Glutamatergic neuron (in vitro differentiated cells): ENCODE results near the gene TTN. TPM values are rescaled to one million over a fixed set of nuclear protein-coding genes. Genes with fewer than 3 reads are reported as not detected.

Experiments used
- DNase-seq: peaks from one replicate; pipeline ENCODE4 v3.0.0; 2022
- H3K27ac Mint-ChIP-seq: one replicate; pipeline ENCODE4 v1.8.0; 2020; ENCODE audit warnings: mild to moderate bottlenecking, mixed read lengths, inconsistent platforms; ENCODE audit not compliant: unreplicated experiment
- H3K27me3 Mint-ChIP-seq: one replicate; pipeline ENCODE4 v1.8.0; 2020; ENCODE audit warnings: mild to moderate bottlenecking, moderate library complexity, mixed read lengths, inconsistent platforms; ENCODE audit not compliant: unreplicated experiment
- H3K36me3 Mint-ChIP-seq: one replicate; pipeline ENCODE4 v1.8.0; 2020; ENCODE audit warnings: mild to moderate bottlenecking, mixed read lengths, inconsistent platforms; ENCODE audit not compliant: unreplicated experiment
- H3K4me1 Mint-ChIP-seq: one replicate; pipeline ENCODE4 v1.8.0; 2020; ENCODE audit warnings: mild to moderate bottlenecking, low read depth, mixed read lengths, inconsistent platforms; ENCODE audit not compliant: unreplicated experiment
- H3K4me3 Mint-ChIP-seq: one replicate; pipeline ENCODE4 v1.8.0; 2020; ENCODE audit warnings: mild to moderate bottlenecking, mixed read lengths, inconsistent platforms; ENCODE audit not compliant: unreplicated experiment
- H3K9me3 Mint-ChIP-seq: one replicate; pipeline ENCODE4 v1.8.0; 2020; ENCODE audit warnings: mild to moderate bottlenecking, moderate library complexity, mixed read lengths, inconsistent platforms; ENCODE audit not compliant: unreplicated experiment
- CTCF ChIP-seq: fragments of 200-600 bp; sonication (generic); IDR thresholded peaks from one replicate; pipeline ENCODE4 v1.5.0; 2021; ENCODE audit not compliant: partially characterized antibody, unreplicated experiment
- total RNA-seq: library from RNA; stranded (reverse); fragmentation: NEBNext Ultra II Directional; extraction: Animal tissue kit (Norgen Biotek cat#: 25700); gene quantifications from one replicate; pipeline ENCODE4 v1.2.1, GENCODE V29; 2021; ENCODE audit not compliant: unreplicated experiment

Gene TTN
- total RNA-seq, 1 donor from 2014 or later, result 0.34 TPM

GRCh38 chr2:178777577-178777976, 29.6 kb downstream of the TTN start:
- H3K36me3 Mint-ChIP-seq, result no peaks in the 10 kb centered on the region
- H3K27ac Mint-ChIP-seq, result no peak overlapping the region
- no peak for TF ChIP-seq CTCF
- no peak overlapping the region for H3K4me3 Mint-ChIP-seq
- no peaks in the 10 kb centered on the region for H3K9me3 Mint-ChIP-seq
- DNase-seq, result no peak
- H3K27me3 Mint-ChIP-seq, result no peaks in the 10 kb centered on the region
- H3K4me1 Mint-ChIP-seq, result no peaks in the 10 kb centered on the region

- H3K27ac Mint-ChIP-seq, result no peak overlapping the region
Observed at GRCh38 chr2:178776751-178777150, 30.5 kb downstream of the TTN start.

GRCh38 chr2:178775975-178776374, 31.2 kb downstream of the TTN start:
- TF ChIP-seq CTCF, result no peak
- Mint-ChIP-seq H3K27ac (no peak overlapping the region), H3K9me3 (no peaks in the 10 kb centered on the region), H3K36me3 (no peaks in the 10 kb centered on the region), H3K27me3 (no peaks in the 10 kb centered on the region), H3K4me3 (no peak overlapping the region), H3K4me1 (no peaks in the 10 kb centered on the region)
- DNase-seq, result no peak

More at GRCh38 chr2:178776751-178777150, 30.5 kb downstream of the TTN start:
- DNase-seq, result no peak
- Mint-ChIP-seq H3K36me3 (no peaks in the 10 kb centered on the region), H3K4me1 (no peaks in the 10 kb centered on the region), H3K27me3 (no peaks in the 10 kb centered on the region), H3K9me3 (no peaks in the 10 kb centered on the region), H3K4me3 (no peak overlapping the region)
- no peak for TF ChIP-seq CTCF

- Mint-ChIP-seq H3K9me3 (no peaks in the 10 kb centered on the region), H3K4me3 (no peak overlapping the region), H3K27ac (no peak overlapping the region), H3K36me3 (no peaks in the 10 kb centered on the region), H3K4me1 (no peaks in the 10 kb centered on the region), H3K27me3 (no peaks in the 10 kb centered on the region)
- no peak for TF ChIP-seq CTCF
- DNase-seq, result no peak
Observed at GRCh38 chr2:178770518-178770917, 36.7 kb downstream of the TTN start.

- no peak overlapping the region for H3K4me3 Mint-ChIP-seq
- H3K36me3 Mint-ChIP-seq, result no peaks in the 10 kb centered on the region
Observed at GRCh38 chr2:178767094-178768060, 39.8 kb downstream of the TTN start.

More at GRCh38 chr2:178767094-178768060, 39.8 kb downstream of the TTN start:
- Mint-ChIP-seq H3K4me1 (no peaks in the 10 kb centered on the region), H3K9me3 (no peaks in the 10 kb centered on the region), H3K27ac (no peak overlapping the region), H3K27me3 (no peaks in the 10 kb centered on the region)
- no peak for TF ChIP-seq CTCF
- DNase-seq, result no peak
